Mucosa of descending colon (tissue), 3 donors: Measurements from ENCODE around the gene ATP12A. TPM values are rescaled to one million over a fixed set of nuclear protein-coding genes. Genes with fewer than 3 reads are reported as not detected.
A peak's percentile ranks its signal among the peaks of the same experiment; 100 is the strongest.

ENCODE experiments used
- ATAC-seq: fragments of 200-7000 bp; cut with Tn5 transposase; one replicate; pipeline ENCODE4 v1.9.1; 2020; ENCODE audit warnings: mild to moderate bottlenecking, moderate library complexity
- DNase-seq, 3 donors: peaks; one replicate each; pipeline ENCODE4 v3.0.0-alpha.2; 2020
- H3K36me3 ChIP-seq: fragments of 200-600 bp; one replicate; pipeline ENCODE4 v1.8.0; 2021; ENCODE audit warnings: low read depth, mild to moderate bottlenecking
- H3K4me1 ChIP-seq: fragments of 200-600 bp; one replicate; pipeline ENCODE4 v1.8.0; 2021; ENCODE audit warnings: low read depth, mild to moderate bottlenecking
- H3K4me3 ChIP-seq: fragments of 200-600 bp; one replicate; pipeline ENCODE4 v1.8.0; 2021; ENCODE audit warnings: mild to moderate bottlenecking
- H3K9me3 ChIP-seq: fragments of 200-600 bp; one replicate; pipeline ENCODE4 v1.8.0; 2021; ENCODE audit warnings: mild to moderate bottlenecking
- intact Hi-C, 2 donors: fragments of 100-400 bp; cut with DNase I in 1 of 2; cut with micrococcal nuclease in 1 of 2; formaldehyde crosslinking; loops; one replicate each; pipeline versions ENCODE4 v1.11.0 to v1.11.1; 2022; cut with DNase I, micrococcal nuclease
- total RNA-seq, 3 donors: library from RNA; stranded (reverse); fragmentation: NEBNext Ultra II Directional in 2 of 3; extraction: Animal tissue kit (Norgen Biotek cat#: 25700) in 2 of 3; gene quantifications; one replicate each; pipeline versions ENCODE4 v1.2.1 to v1.2.4, GENCODE V29; 2021 to 2023
- TF ChIP-seq, protein P1 (sequence below): fragments of 200-600 bp; IDR thresholded peaks from one replicate; pipeline ENCODE4 v1.8.0; 2022; ENCODE audit warnings: antibody characterized with exemption, mild to moderate bottlenecking
- donor health status: DM: no; HTN: no; CAD: no; lungs with moderate emphysema.
- donor health status: DM: no; HTN: no; CAD: no.
- donor health status: DM: no; HTN: yes; CAD: no.

Gene ATP12A
- total RNA-seq, 3 donors from 2014 or later: not detected

DNA sequence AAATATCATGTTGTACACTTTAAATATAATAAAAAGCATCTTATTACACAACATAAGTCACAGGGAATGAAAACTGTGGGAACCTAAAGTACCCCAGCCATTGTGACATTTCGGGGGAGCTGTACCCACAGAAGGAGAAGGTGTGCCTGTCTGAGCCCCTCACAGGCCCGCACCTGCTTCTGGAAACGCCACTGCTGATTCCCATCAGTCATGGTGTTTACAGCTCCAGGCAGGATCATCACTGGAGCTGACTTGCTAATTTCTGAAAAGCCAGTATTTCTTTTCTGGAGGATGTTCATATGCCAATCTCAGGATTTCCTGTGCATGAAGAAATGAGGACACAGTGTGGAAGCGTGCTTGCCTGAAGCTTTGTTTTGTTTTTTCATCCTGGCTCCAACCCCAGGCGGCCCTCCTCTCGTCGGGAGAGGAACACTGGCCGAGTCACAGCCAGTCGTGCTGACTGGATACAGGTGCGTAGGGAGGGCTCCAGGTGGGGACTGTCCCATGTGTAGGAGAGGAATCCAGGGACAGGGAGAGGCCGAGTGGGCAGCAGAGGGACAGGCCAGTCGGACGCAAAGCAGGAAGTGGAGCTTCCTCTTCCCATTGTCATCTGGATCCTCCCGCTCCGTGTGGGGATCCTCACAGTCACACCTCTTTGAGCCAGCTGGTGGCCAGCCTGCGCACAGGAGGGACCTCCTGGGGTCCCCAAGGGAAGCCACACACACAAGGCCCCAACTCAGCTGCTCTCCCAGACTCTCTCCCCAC is 4.2 kb upstream of the ATP12A start:
- no peak for DNase-seq
- no peak for ATAC-seq
- intact Hi-C loops: no loop called here

DNA sequence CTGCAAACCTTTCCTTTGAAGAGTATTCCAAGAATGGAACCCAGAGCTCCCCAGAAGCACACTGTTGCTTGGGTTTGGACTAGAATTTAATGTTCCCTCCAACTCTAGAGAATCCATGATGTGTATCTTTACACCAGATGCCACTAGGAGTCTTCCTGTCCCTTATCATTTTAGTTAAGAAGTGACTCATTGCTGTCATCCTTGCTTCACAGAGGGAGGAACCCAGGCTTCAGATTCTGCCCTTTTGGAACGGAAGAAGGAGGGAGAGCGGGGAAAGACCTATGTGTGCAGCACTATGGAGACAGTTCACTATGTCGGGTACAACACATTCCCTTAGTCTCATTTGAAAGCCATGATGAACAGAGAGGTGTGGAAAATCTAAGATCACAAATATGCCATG is 2.1 kb upstream of the ATP12A start:
- DNase-seq (no peak), ATAC-seq (peak; percentile 30)
- H3K36me3 ChIP-seq: no peaks in the 10 kb centered on the region
- intact Hi-C loops: no loop called here
- TF ChIP-seq, protein P1, sequence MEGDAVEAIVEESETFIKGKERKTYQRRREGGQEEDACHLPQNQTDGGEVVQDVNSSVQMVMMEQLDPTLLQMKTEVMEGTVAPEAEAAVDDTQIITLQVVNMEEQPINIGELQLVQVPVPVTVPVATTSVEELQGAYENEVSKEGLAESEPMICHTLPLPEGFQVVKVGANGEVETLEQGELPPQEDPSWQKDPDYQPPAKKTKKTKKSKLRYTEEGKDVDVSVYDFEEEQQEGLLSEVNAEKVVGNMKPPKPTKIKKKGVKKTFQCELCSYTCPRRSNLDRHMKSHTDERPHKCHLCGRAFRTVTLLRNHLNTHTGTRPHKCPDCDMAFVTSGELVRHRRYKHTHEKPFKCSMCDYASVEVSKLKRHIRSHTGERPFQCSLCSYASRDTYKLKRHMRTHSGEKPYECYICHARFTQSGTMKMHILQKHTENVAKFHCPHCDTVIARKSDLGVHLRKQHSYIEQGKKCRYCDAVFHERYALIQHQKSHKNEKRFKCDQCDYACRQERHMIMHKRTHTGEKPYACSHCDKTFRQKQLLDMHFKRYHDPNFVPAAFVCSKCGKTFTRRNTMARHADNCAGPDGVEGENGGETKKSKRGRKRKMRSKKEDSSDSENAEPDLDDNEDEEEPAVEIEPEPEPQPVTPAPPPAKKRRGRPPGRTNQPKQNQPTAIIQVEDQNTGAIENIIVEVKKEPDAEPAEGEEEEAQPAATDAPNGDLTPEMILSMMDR: no peak
- H3K4me3 ChIP-seq: no peak overlapping the region
- peaks cover 10% of the 10 kb centered on the region for H3K4me1 ChIP-seq
- no peaks in the 10 kb centered on the region for H3K9me3 ChIP-seq

More for the DNA sequence above, 4.2 kb upstream of the ATP12A start:
- Histone ChIP-seq H3K36me3 (no peaks in the 10 kb centered on the region), H3K4me3 (no peak overlapping the region), H3K9me3 (no peaks in the 10 kb centered on the region), H3K4me1 (peaks cover 12% of the 10 kb centered on the region)
- TF ChIP-seq, protein P1: no peak

DNA sequence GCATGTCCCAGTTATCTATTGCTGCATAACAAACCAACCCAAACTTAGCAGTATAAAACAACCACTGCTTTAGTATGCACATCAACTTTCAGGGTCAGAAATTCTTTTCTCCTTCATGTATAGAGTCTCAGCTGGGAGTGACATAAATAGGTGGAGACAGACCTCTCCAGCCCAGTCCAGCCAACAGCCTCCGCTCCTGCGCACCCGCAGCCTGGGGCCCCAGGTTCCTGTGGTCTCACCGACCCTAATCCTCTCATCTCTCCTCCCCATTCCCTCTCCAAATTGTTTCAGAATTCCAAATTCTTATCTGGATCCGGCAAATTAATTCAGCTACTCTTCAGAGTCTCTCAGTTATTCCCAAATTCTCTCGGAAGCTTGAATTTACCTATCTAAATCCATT is 522 bp upstream of the ATP12A start:
- ATAC-seq (no peak), DNase-seq (no peak)
- TF ChIP-seq, protein P1: no peak
- Histone ChIP-seq H3K36me3 (no peaks in the 10 kb centered on the region), H3K4me1 (peaks cover 10% of the 10 kb centered on the region), H3K9me3 (no peaks in the 10 kb centered on the region), H3K4me3 (no peak overlapping the region)
- intact Hi-C loops: no loop called here

DNA sequence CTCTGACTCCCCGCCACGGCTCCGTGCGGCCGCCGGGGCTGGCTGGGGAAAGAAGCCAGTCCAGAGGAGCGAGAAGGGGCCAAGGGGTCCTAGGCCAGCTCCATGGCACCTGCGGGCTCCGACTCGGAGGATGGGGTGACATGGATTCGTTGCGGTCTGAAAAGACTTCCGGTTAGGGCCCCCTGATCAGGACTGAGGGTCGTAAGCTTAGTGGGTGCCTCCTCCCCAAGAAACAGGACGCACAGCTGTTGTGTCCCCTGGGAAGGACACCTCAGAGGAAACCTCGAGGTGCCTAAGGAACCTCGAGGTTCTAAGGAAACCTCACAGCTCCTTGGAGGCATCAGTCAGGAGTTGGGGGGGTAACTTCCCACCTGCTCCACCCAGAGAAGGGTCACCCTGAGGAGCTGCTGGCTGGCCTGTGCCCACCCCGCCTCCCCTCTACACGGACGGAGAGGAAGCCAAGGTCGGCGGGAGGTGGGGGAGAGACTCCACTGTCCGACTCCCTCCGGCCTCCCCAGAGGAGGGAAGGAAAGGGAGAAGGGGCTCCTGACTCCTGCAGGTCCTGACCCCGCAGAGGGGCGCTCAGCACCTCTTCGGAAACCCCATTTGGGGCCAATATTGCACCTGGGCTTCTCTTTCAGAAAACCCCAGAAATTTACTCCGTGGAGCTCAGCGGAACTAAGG is 855 bp downstream of the ATP12A start:
- Histone ChIP-seq H3K9me3 (no peaks in the 10 kb centered on the region), H3K36me3 (no peaks in the 10 kb centered on the region), H3K4me3 (no peak overlapping the region), H3K4me1 (peaks cover 10% of the 10 kb centered on the region)
- ATAC-seq (no peak), DNase-seq (no peak)
- intact Hi-C loops: no loop called here
- TF ChIP-seq, protein P1: no peak

- ATAC-seq: no peak
- Histone ChIP-seq H3K4me3 (no peak overlapping the region), H3K4me1 (peaks cover 10% of the 10 kb centered on the region), H3K36me3 (no peaks in the 10 kb centered on the region), H3K9me3 (no peaks in the 10 kb centered on the region)
- intact Hi-C loops: no loop called here
- TF ChIP-seq, protein P1: no peak
- DNase-seq: no peak
Measured at GRCh38 chr13:24681930-24682329, 1.7 kb downstream of the ATP12A start.
